T-cell (primary cell): ENCODE data around the gene ATP5MC2. TPM values are rescaled to one million over a fixed set of nuclear protein-coding genes. Genes with fewer than 3 reads are reported as not detected.
"Not testable (repeated sequence)": the region's sequence is repeated elsewhere in the genome, so short reads cannot be mapped to it uniquely, and the experiment has no call there.

Experiments
- ATAC-seq, 4 experiments: fragments of 200-7000 bp in 3 of 4; fragments of 150-1000 bp in 1 of 4; cut with Tn5 transposase; replicated peaks in 1 of 4; 1 replicate in 3 of 4; 2 replicates in 1 of 4; pipeline ENCODE4 v1.10.0; 2021; ENCODE audit warnings: moderate library complexity in 3 of 4, mild to moderate bottlenecking in 2 of 4, moderate number of reproducible peaks in 1 of 4
- CTCF ChIA-PET, 2 donors: fragments of 300-600 bp; sonication (Branson Sonifier 250); formaldehyde crosslinking; loops; one replicate each; lab custom pipeline; 2022; ENCODE audit warnings: antibody characterized with exemption in 2 of 2; lab: Charles Lee
- POLR2A ChIA-PET, 2 donors: fragments of 300-600 bp; sonication (Branson Sonifier 250); formaldehyde crosslinking; loops; one replicate each; lab custom pipeline; 2022; ENCODE audit warnings: antibody characterized with exemption in 2 of 2; lab: Charles Lee
- DNase-seq, 35 experiments: peaks; one replicate each; pipeline versions ENCODE4 v3.0.0 to v3.0.0-alpha.2; 2013 to 2023
- H3K27ac ChIP-seq: one replicate; pipeline ENCODE4 v1.5.1; 2013; ENCODE audit warnings: low read length
- H3K27me3 ChIP-seq, 2 experiments: replicated peaks in 1 of 2; 1 replicate in 1 of 2; 2 replicates in 1 of 2; pipeline versions ENCODE4 v1.6.1 to v1.7.0; 2013; ENCODE audit warnings: low read length in 1 of 2, mixed read lengths in 1 of 2; ENCODE audit not compliant: control insufficient read depth in 2 of 2, insufficient read depth in 2 of 2; ENCODE audit errors: extremely low read depth in 1 of 2
- H3K36me3 ChIP-seq, 2 donors: 1 replicate in 1 of 2; 2 replicates in 1 of 2; pipeline versions ENCODE4 v1.6.1 to v1.7.0; 2013; ENCODE audit warnings: low read length in 1 of 2; ENCODE audit not compliant: control insufficient read depth in 2 of 2, insufficient read depth in 1 of 2; ENCODE audit errors: extremely low read depth in 1 of 2
- H3K4me1 ChIP-seq, 2 experiments: 1 replicate in 1 of 2; 2 replicates in 1 of 2; pipeline versions ENCODE4 v1.6.1 to v1.7.0; 2013; ENCODE audit warnings: low read length in 2 of 2, mixed read lengths in 1 of 2; ENCODE audit not compliant: insufficient read depth in 2 of 2, control insufficient read depth in 1 of 2; ENCODE audit errors: extremely low read depth in 1 of 2
- H3K4me3 ChIP-seq, 2 donors: 1 replicate in 1 of 2; 2 replicates in 1 of 2; pipeline versions ENCODE4 v1.5.1 to v1.7.0; 2013; ENCODE audit warnings: mild to moderate bottlenecking in 2 of 2, low read length in 1 of 2, moderate library complexity in 1 of 2; ENCODE audit not compliant: control insufficient read depth in 1 of 2; ENCODE audit errors: extremely low read depth in 1 of 2
- H3K9me3 ChIP-seq: 2 replicates; pipeline ENCODE4 v1.7.0; 2013
- H3K27ac Mint-ChIP-seq, 2 donors: one replicate each; pipeline ENCODE4 v1.8.0; 2020 to 2021; ENCODE audit warnings: mild to moderate bottlenecking in 2 of 2, mixed read lengths in 2 of 2
- H3K27me3 Mint-ChIP-seq, 2 donors: one replicate each; pipeline ENCODE4 v1.8.0; 2021 to 2022; ENCODE audit warnings: mixed read lengths in 2 of 2
- H3K36me3 Mint-ChIP-seq: one replicate; pipeline ENCODE4 v1.8.0; 2021; ENCODE audit warnings: mixed read lengths
- H3K4me1 Mint-ChIP-seq, 3 donors: one replicate each; pipeline ENCODE4 v1.8.0; 2020 to 2022; ENCODE audit warnings: mixed read lengths in 3 of 3, mild to moderate bottlenecking in 1 of 3
- H3K4me3 Mint-ChIP-seq, 3 donors: one replicate each; pipeline ENCODE4 v1.8.0; 2020 to 2022; ENCODE audit warnings: mild to moderate bottlenecking in 3 of 3, mixed read lengths in 3 of 3, moderate library complexity in 3 of 3
- H3K9me3 Mint-ChIP-seq, 3 donors: one replicate each; pipeline ENCODE4 v1.8.0; 2020 to 2022; ENCODE audit warnings: mixed read lengths in 3 of 3
- WGBS: methylation state at CpG from one replicate; pipeline ENCODE4 v1.1.5; 2013; ENCODE audit warnings: missing lambda C conversion rate; ENCODE audit not compliant: insufficient coverage; 5-methylcytosine and 5-hydroxymethylcytosine counted together
- total RNA-seq, 35 experiments: library from RNA in 6 of 35; stranded (reverse) in 6 of 35; fragments of 120-200 nt in 1 of 35; gene quantifications; one replicate each; pipeline versions ENCODE4 v1.2.1 to v1.2.4 and lab custom pipeline; 2013 to 2026

ATP5MC2 gene
- total RNA-seq, 5 donors from 2014 or later (not counting 1 experiment from before 2014, with no cell fraction given) = 223 to 283 (median 251) TPM

GRCh38 chr12:53643232-53643979, 32.5 kb downstream of the ATP5MC2 start:
- no peaks in the 10 kb centered on the region for H3K9me3 Mint-ChIP-seq
- H3K4me3 Mint-ChIP-seq = no peak overlapping the region
- H3K27ac ChIP-seq = no peak overlapping the region
- no peaks in the 10 kb centered on the region for H3K36me3 Mint-ChIP-seq
- peaks cover 2 to 3% of the 10 kb centered on the region in 2 donors for H3K27me3 Mint-ChIP-seq
- H3K4me1 Mint-ChIP-seq = no peaks in the 10 kb centered on the region
- ChIA-PET POLR2A (no interaction called here), CTCF (no interaction called here)
- no peaks in the 10 kb centered on the region for H3K27me3 ChIP-seq
- H3K36me3 ChIP-seq = no peaks in the 10 kb centered on the region
- no peak overlapping the region for H3K27ac Mint-ChIP-seq
- H3K9me3 ChIP-seq = no peaks in the 10 kb centered on the region
- ATAC-seq = no peak
- DNase-seq = no peak
- no peaks in the 10 kb centered on the region for H3K4me1 ChIP-seq
- no peak overlapping the region for H3K4me3 ChIP-seq
- WGBS = 7% methylated on average over 2 of the region's 5 CpGs

DNA sequence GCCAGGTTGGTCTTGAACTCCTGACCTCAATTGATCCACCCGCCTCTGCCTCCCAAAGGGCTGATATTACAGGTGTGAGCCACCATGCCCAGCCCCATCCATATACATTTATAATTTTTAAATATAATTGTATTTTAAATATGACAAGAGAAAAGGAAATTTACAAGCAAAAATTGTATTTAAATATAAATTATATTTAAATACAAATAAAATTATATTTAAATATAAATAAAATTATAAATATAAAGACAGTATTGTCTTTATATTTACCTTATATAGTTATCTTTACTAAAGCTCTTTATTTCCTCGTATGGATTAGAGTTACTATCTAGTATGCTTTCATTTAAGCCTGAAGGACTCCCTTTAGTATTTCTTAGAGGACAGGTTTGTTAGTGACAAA, 37.8 kb downstream of the ATP5MC2 start:
- H3K27me3 ChIP-seq = peaks cover 0 to 2% of the 10 kb centered on the region in 2 experiments
- POLR2A ChIA-PET = no interaction called here
- CTCF ChIA-PET = no interaction called here
- Mint-ChIP-seq H3K27ac (no peak overlapping the region), H3K36me3 (no peaks in the 10 kb centered on the region), H3K27me3 (peaks cover 0 to 2% of the 10 kb centered on the region in 2 donors), H3K4me3 (no peak overlapping the region), H3K4me1 (no peaks in the 10 kb centered on the region), H3K9me3 (no peaks in the 10 kb centered on the region)
- H3K4me1 ChIP-seq = no peaks in the 10 kb centered on the region
- DNase-seq = no peak
- no peaks in the 10 kb centered on the region for H3K36me3 ChIP-seq
- no CpG with 5 or more reads among the region's 2 CpGs for WGBS
- H3K9me3 ChIP-seq = no peaks in the 10 kb centered on the region
- H3K27ac ChIP-seq = no peak overlapping the region
- ATAC-seq = no peak
- no peak overlapping the region for H3K4me3 ChIP-seq

DNA sequence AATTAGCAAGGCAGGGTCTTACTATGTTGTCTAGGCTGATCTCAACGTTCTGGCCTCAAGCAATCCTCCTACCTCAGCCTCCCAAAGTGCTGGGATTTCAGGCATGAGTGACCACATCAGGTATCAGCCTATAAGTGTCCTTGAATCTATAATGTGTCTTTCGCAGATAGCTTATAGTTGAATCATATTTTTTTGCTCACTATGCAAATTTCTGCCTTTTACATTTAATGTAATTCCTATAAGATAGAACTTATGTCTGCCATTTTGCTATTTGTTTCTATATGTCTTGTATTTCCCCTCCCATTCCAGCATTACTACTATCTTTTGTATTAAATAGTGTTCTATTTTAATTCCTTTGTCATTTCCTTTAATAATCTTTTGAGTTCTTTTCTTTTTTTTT, 39.2 kb downstream of the ATP5MC2 start:
- Histone ChIP-seq H3K4me3 (no peak overlapping the region), H3K4me1 (no peaks in the 10 kb centered on the region), H3K27me3 (peaks cover 0 to 2% of the 10 kb centered on the region in 2 experiments), H3K36me3 (no peaks in the 10 kb centered on the region), H3K27ac (no peak overlapping the region), H3K9me3 (no peaks in the 10 kb centered on the region)
- peaks cover 0 to 3% (median 0%) of the 10 kb centered on the region in 3 donors for H3K9me3 Mint-ChIP-seq
- no peak overlapping the region for H3K27ac Mint-ChIP-seq
- ChIA-PET POLR2A (no interaction called here), CTCF (no interaction called here)
- no peak for DNase-seq
- no CpG with 5 or more reads among the region's 2 CpGs for WGBS
- no peak overlapping the region for H3K4me3 Mint-ChIP-seq
- no peaks in the 10 kb centered on the region for H3K4me1 Mint-ChIP-seq
- no peaks in the 10 kb centered on the region for H3K36me3 Mint-ChIP-seq
- no peak for ATAC-seq
- no peaks in the 10 kb centered on the region for H3K27me3 Mint-ChIP-seq

GRCh38 chr12:53635708-53636107, 40.2 kb downstream of the ATP5MC2 start:
- H3K9me3 Mint-ChIP-seq, H3K9me3 ChIP-seq, H3K27ac Mint-ChIP-seq, H3K4me3 ChIP-seq, CTCF ChIA-PET, H3K4me1 Mint-ChIP-seq, H3K4me1 ChIP-seq, H3K27me3 Mint-ChIP-seq, H3K27me3 ChIP-seq, H3K36me3 Mint-ChIP-seq, H3K27ac ChIP-seq, H3K36me3 ChIP-seq, ATAC-seq, DNase-seq, H3K4me3 Mint-ChIP-seq, POLR2A ChIA-PET: not testable (repeated sequence)

DNA sequence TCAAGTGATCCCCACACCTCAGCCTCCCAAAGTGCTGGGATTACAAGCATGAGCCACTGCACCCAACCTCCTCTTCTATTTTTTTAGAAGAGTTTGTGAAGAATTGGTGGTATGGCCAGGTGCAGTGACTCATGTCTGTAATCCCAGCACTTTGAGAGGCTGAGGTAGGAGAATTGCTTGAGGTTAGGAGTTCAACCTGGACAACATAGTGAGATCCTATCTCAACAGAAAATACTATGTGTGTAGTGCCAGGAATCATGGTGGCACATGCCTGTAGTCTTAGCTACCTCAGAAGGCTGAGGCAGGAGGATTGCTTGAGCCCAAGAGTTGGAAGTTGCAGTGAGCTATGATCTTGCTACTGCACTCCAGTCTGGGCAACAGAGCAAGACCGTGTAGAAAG, 44.2 kb downstream of the ATP5MC2 start:
- CTCF ChIA-PET = no interaction called here
- ATAC-seq (no peak), DNase-seq (no peak)
- peaks cover 5 to 6% (median 5%) of the 10 kb centered on the region in 3 donors for H3K4me1 Mint-ChIP-seq
- H3K27ac Mint-ChIP-seq = no peak overlapping the region
- Histone ChIP-seq H3K27me3 (peaks cover 0 to 5% of the 10 kb centered on the region in 2 experiments), H3K4me1 (peaks cover 0 to 2% of the 10 kb centered on the region in 2 experiments), H3K36me3 (no peaks in the 10 kb centered on the region), H3K9me3 (no peaks in the 10 kb centered on the region), H3K4me3 (no peak overlapping the region), H3K27ac (no peak overlapping the region)
- no peaks in the 10 kb centered on the region for H3K36me3 Mint-ChIP-seq
- peaks cover 0 to 3% (median 0%) of the 10 kb centered on the region in 3 donors for H3K9me3 Mint-ChIP-seq
- H3K4me3 Mint-ChIP-seq = no peak overlapping the region
- no peaks in the 10 kb centered on the region for H3K27me3 Mint-ChIP-seq
- POLR2A ChIA-PET = no interaction called here
- no CpG with 5 or more reads among the region's 1 CpG for WGBS

DNA sequence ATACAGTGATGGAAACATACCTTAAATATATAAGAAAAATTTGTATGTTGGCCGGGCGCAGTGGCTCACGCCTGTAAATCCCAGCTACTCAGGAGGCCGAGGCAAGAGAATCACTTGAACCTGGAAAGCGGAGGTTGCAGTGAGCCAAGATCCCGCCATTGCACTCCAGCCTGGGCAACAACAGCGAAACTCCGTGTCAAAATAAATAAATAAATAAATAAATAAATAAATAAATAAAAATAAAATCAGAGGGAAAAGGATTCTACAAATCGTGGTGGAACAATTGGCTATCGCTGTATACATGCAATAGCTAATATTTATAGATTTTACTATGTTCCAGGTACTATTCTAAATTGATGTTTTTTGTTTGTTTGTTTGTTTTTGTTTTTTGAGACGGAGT, 48.0 kb downstream of the ATP5MC2 start:
- Mint-ChIP-seq H3K27ac (no peak overlapping the region), H3K4me1 (peaks cover 37 to 41% (median 39%) of the 10 kb centered on the region in 3 donors), H3K27me3 (no peaks in the 10 kb centered on the region), H3K9me3 (peaks cover 0 to 3% (median 0%) of the 10 kb centered on the region in 3 donors), H3K4me3 (no peak overlapping the region), H3K36me3 (no peaks in the 10 kb centered on the region)
- no peaks in the 10 kb centered on the region for H3K9me3 ChIP-seq
- H3K27me3 ChIP-seq = peaks cover 0 to 3% of the 10 kb centered on the region in 2 experiments
- ATAC-seq (no peak), DNase-seq (no peak)
- H3K4me1 ChIP-seq = peaks cover 15 to 28% of the 10 kb centered on the region in 2 experiments
- no peak overlapping the region for H3K4me3 ChIP-seq
- no peaks in the 10 kb centered on the region for H3K36me3 ChIP-seq
- 100% methylated on average over 1 of the region's 11 CpGs for WGBS
- ChIA-PET POLR2A (no interaction called here), CTCF (interaction anchor here (0.7 to 1.0 kb wide), 2 partner anchors 10 to 14 kb away, joined by 3 to 20 read pairs; no protein-coding TSS in a partner anchor)
- no peak overlapping the region for H3K27ac ChIP-seq
